SHP77 treated with DMSO at 0.1 percent for 48 hours (cell line): ENCODE measurements around the gene CD274.
"Not testable (repeated sequence)": the region's sequence is repeated elsewhere in the genome, so short reads cannot be mapped to it uniquely, and the experiment has no call there.

Experiments
- DNase-seq: peaks from one replicate; lab custom pipeline; 2025; lab: John Stamatoyannopoulos, UW

The CD274 gene

GRCh38 chr9:5468850-5469249 is 18.5 kb downstream of the CD274 start:
- DNase-seq = no peak

GRCh38 chr9:5470122-5470521 is 19.8 kb downstream of the CD274 start:
- DNase-seq = no peak

GRCh38 chr9:5470816-5471215 is 20.5 kb downstream of the CD274 start:
- no peak for DNase-seq

GRCh38 chr9:5475611-5476010 is 25.3 kb downstream of the CD274 start:
- DNase-seq = not testable (repeated sequence)

GRCh38 chr9:5478206-5478605 is 27.9 kb downstream of the CD274 start:
- DNase-seq = no peak

- no peak for DNase-seq
Measured at GRCh38 chr9:5479994-5480694, 29.8 kb downstream of the CD274 start.

- DNase-seq = no peak
Measured at GRCh38 chr9:5480919-5481318, 30.6 kb downstream of the CD274 start.

GRCh38 chr9:5481322-5482040 is 31.1 kb downstream of the CD274 start:
- DNase-seq = no peak

GRCh38 chr9:5482194-5482593 is 31.9 kb downstream of the CD274 start:
- no peak for DNase-seq

- no peak for DNase-seq
Measured at GRCh38 chr9:5483306-5483705, 33.0 kb downstream of the CD274 start.

- no peak for DNase-seq
Measured at GRCh38 chr9:5485378-5486085, 35.2 kb downstream of the CD274 start.

GRCh38 chr9:5486988-5487387 is 36.6 kb downstream of the CD274 start:
- no peak for DNase-seq

- DNase-seq = no peak
Measured at GRCh38 chr9:5488221-5489008, 38.1 kb downstream of the CD274 start.

GRCh38 chr9:5489630-5490490 is 39.5 kb downstream of the CD274 start:
- DNase-seq = no peak

- DNase-seq = no peak
Measured at GRCh38 chr9:5492965-5493678, 42.8 kb downstream of the CD274 start.

GRCh38 chr9:5493679-5494511 is 43.6 kb downstream of the CD274 start:
- DNase-seq = no peak

- DNase-seq = not testable (repeated sequence)
Measured at GRCh38 chr9:5494765-5495164, 44.4 kb downstream of the CD274 start.

- no peak for DNase-seq
Measured at GRCh38 chr9:5499157-5499556, 48.8 kb downstream of the CD274 start.

- no peak for DNase-seq
Measured at GRCh38 chr9:5499889-5500398, 49.6 kb downstream of the CD274 start.
